NOMO-1 treated with dmso at 0.1 percent for 144 hours (cell line): ENCODE measurements around the gene OR1K1.
"Not testable (repeated sequence)": the region's sequence is repeated elsewhere in the genome, so short reads cannot be mapped to it uniquely, and the experiment has no call there.

Experiments
- DNase-seq: peaks from one replicate; lab custom pipeline; 2025; ENCODE audit not compliant: unreplicated experiment; lab: John Stamatoyannopoulos, UW

The OR1K1 gene

DNA sequence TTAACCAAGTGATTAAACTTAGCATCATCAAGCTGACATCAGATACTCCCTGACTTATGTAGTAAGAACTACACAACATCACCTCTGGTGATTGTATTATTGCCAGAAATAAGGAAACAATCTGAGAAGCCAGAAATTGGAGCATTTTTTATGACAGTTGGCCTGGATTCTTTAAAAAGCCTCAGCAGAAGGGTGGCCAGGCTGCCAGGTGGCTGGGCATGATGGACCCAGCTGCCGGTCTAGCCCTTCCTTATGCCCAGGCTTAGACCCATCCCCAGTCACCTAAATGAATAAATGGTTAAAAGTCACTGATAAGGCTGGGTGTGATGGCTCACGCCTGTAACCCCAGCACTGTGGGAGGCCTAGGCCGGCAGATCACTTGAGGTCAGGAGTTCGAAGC, 12.8 kb downstream of the OR1K1 start:
- no peak for DNase-seq

DNA sequence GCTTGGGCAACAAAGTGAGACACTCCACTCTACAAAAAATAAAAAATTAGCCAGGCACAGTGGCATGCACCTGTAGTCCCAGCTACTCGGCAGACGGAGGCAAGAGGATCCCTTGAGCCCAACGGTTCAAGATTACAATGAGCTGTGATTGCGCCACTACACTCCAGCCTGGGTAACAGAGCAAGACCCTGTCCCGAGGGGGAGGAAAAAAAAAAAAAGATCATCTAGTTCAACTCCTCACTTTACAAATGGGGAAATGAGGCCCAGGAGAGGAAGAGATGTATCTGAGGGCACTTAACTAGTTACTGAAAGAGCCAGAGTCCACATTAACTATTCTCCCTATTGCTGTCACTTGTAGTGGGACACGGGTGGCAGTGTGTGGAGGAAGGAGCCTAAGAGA, 14.6 kb downstream of the OR1K1 start:
- peak; percentile 44 for DNase-seq

DNA sequence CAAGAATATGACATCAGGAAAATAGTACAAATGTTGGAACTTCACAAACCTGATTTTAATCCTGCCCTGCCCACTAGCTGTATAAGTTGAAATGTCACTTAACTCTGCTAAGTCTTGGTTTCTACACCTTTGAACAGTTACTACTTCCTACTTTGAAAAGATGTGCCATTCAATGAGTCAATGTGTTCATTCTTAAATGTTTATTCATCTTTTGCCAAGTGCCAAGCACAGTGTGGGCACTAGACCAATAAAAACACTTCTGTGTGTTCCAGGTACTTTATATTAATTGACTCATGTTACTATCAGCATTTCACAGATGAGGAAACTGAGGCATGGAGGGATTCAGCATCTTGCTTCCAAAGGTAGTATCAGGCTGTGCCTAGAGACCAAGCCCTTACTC, 15.6 kb downstream of the OR1K1 start:
- no peak for DNase-seq

DNA sequence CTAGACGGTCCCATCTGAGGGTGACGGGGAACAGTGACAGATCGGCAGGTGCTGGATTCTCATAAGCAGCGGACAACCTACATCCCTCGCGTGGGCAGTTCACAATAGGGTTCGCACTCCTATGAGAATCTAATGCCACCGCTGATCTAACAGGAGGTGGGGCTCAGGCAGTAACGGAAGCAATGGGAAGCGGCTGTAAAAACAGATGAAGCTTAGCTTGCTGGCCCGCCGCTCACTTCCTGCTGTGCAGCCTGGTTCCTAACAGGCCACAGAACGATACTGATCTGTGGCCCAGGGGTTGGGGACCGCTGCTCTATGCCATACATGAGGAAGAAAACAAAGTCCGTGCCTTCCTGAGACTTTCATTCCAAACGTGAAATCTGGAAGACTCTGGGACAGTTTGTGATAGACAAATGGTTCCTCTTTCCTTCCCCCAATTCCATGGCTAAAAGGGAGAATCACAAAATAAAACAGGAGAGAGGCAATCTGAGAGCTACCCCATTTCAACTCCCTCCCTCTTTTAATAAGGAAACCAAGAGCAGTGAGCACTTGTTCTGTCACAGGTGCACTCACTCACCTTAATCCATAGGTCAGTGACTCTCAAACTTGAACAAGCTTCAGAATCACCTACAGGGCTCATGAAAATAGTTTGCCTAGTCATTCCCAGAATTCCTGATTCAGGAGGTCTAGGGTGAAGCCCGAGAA, 16.4 kb downstream of the OR1K1 start:
- no peak for DNase-seq

DNA sequence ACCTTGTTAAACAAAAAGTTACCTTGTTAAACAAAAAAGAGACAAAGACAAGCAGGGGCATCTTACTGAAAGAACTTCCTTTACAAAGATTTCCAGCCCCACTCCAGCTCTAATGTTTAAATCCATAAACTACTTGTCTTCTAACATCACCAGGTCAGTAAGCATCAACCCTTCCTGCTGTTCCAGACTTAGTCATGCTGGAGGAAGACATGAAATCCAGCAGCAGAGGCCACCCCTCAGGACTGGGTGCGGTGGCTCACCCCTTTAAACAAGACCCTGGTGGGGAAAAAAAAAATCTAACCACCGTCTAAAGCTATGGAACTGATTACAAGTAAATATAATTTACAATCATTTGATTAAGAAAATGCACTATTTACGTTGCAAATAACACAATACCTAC, 19.4 kb downstream of the OR1K1 start:
- DNase-seq, result no peak

DNA sequence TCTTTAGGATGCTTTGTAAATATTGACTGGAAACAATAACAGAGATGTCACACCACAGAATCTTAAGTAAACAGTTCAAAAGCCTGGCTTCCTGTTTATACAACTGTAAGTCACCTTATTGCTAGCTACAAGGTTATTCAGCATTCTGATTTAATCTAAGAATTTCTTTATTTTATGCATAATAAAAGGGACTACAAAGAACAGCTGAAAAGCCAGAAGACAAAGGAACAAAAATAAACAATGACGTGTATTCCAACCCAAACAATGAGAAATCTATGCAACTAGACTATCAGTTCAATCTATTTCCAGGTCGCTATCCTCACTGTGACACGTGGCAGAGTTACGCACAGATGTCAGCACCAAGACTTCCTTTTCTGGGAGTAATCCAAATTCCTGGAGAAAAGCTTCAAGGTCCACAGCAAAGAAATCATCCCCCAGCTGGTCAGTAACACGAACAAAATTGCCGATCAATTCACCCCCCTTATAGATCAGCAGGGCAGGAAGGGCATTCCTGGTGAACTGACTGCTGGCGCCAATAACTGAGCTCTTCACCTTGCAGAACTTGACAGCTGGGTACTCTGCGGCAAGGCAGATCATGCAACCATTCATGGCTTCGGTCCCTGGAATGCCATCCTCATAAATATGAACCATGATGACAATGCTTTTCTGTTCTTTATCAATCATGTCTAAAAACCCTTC, 20.0 kb downstream of the OR1K1 start:
- DNase-seq, result no peak

DNA sequence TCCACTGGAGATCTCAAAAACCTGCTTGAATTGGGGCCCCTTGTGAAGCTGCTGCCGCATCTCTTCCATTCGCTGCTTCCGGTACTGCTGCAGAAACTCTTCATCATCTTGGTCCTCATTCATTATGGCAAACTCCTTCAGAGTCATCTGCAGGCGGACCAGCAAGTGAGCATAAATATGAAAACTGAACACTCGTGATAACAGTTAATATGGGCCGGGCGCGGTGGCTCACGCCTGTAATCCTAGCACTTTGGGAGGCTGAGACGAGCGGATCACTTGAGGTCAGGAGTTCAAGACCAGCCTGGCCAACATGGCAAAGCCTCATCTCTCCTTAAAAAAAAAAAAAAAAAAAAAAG, 20.5 kb downstream of the OR1K1 start:
- DNase-seq, result no peak

DNA sequence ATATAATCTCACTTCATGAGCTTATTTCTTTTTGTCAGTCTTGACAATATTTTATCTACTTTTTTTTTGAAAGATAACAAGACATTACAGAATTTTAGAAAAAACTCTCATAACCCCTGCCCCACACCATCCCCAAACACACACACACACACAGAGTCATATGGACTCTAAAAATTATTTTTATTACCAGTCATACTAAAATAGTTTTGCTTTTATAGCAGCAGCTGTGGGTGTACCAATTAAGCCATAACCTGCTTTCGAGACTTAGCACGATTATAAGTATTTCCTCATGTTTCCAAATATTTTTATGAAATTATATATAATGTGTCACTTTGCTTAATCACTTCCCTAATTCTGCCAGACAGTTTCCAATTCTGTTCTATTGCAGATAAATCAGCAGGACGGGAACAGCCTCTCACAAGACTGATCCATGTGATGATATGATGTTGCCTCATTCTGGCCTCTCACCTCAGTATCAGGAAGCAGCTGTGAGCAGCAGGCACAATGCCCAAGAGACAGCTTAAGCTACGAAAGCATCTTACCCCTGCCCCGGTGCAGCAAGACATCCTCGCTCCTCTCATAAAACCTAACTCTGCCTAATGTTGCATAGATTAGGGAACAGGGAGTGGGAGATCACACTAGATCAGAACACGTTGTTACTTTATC, 21.5 kb downstream of the OR1K1 start:
- peak; percentile 73 for DNase-seq

DNA sequence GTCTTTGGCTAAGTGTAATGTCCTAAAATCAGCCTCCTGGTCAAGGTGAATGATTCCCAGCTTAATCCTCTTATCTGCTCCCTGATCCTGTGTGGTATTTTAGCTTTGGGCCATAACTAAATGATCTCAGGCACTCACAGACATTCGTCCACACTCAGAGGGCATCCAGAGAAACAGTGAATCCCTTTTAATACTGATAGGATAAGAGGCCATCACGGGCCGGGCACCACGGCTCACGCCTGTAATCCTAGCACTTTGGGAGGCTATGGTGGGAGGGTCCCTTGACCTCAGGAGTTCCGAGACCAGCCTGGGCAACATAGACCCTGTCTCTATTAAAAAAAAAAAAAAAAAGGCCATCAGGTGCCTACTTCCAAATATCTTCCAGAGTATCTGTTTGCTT, 22.1 kb downstream of the OR1K1 start:
- no peak for DNase-seq

DNA sequence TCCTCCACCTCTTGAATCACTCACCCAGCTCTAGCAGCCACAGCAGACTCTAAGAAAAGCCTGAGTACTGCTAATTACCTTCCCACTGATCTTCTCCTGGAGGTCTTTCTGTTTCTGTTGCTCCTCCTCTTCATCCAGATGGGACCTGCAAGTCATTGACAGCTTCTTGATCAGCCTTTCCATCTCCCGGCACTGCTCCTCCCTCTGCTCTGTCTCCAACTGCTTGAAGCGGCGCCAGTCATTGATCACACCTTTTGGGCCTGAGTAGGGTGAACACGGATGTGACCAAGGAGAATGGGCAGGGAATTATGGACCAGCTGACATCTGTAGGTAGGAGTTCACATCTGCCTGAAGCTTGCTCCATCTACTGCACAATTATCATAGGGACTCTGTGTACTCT, 23.0 kb downstream of the OR1K1 start:
- DNase-seq, result no peak

DNA sequence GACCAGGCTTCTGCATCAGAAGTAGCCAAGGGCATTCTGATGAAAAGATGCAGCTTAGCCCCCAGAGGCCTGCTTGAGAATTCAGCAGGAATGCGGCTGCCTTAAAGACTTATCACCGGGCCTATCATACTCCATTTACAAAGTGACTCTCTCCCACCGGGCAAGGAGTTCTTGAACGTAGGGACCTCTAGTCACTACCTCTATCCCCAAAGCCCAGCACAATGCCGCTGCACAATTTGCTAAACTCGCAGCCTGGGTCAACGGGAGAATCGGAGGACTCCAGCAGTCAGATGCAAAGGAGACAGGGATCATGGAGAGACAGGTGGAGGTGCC, 27.8 kb downstream of the OR1K1 start:
- no peak for DNase-seq

DNA sequence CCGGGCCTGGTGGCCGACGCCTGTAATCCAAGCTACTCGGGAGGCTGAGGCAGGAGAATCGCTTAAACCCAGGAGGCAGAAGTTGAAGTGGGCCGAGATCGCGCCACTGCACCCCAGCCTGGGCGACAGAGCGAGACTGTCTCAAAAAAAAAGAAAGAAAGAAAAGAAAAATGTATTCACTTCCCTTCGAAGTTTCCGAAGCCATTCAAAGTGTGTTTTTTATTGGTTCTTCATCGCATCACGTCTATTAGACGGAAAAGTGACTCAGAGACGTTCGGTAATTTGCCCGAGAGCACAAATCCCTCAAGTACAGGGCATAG, 29.0 kb downstream of the OR1K1 start:
- DNase-seq, result not testable (repeated sequence)

DNA sequence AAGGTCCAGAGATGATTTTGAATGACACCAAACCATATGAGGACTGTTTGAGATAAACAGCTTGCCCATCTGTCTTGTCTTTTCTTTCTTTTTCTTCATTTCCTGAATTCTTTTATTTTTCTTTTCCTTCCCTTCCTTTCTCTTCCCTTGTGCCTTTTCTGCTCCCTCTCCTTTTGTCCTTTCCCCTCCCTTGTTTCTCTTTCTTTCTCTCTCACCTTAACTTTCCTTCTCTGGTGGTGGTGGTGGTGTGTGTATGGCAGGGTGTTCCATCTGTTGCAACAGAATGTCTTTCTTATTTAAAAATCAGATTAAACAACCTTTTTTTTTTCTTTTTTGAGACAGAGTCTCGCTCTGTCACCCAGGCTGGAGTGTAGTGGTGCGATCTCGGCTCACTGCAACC, 32.3 kb downstream of the OR1K1 start:
- DNase-seq, result no peak

DNA sequence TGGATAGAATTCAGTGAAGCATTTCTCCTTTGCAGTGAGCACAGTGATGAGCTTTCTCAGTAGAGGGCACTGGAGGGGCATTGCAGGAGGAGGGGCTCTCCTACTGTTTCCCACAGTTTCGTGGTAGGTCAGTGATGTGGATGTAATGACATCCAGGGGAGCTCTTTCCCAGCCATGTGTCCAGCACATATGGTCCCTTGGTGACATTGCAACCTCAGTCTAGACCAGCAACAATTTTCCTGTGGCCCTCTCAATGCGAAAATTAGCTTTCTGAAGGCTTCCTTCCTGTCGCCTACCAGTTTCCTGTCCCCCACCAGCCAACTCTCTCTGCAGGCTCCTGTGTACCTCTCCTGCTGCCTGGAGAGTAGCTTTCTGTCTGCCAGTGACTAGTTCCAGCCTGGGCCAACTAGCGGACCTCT, 35.4 kb downstream of the OR1K1 start:
- DNase-seq, result no peak

DNA sequence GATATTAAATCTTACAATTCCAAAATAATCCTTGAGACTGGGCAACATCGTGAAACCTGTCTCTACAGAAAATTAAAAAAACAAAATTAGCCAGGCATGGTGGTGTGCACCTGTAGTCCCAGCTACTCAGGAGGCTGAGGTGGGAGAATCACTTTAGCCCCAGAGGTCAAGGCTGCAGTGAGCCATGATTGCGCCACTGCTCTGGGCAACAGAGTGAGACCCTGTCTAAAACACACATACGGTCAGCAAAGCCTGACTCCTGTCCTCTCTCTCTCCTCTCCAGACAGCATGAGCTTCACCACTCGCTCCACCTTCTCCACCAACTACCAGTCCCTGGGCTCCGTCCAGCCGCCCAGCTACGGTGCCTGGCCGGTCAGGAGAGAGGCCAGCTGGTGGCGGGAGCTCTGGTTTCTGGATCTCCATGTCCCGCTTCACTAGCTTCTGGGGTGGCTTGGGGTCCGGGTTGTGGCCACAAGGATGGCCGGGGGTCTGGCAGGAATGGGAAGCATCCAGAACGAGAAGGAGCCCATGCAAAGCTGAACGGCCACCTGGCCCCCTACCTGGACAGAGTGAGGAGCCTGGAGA, 37.4 kb downstream of the OR1K1 start:
- no peak for DNase-seq

DNA sequence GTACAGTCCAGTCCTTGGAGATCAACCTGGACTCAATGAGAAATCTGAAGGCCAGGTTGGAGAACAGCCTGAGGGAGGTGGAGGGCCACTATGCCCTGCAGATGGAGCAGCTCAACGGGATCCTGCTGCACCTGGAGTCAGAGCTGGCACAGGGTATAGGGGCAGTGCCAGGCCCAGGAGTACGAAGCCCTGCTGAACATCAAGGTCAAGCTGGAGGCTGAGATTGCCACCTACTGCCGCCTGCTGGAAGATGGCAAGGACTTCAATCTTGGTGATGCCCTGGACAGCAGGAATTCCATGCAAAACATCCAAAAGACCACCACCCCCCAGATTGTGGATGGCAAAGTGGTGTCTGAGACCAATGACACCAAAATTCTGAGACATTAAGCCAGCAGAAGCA, 38.5 kb downstream of the OR1K1 start:
- DNase-seq, result not testable (repeated sequence)

DNA sequence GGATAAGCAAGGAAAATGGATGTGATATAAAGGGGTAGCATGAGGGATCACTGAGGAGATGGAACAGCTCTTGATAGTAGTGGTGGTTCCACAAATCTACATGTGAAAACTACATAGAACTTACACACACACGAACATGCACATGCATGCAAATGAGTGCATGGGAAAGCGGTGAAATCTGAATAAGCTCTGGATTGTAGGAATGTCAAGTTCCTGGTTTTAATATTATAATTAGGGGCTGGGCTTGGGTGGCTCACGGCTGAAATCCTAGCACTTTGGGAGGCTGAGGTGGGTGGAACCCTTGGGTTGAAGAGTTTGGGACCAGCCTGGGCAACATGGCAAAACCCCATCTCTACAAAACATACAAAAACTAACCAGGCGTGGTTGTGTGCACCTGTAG, 41.6 kb downstream of the OR1K1 start:
- DNase-seq, result no peak

DNA sequence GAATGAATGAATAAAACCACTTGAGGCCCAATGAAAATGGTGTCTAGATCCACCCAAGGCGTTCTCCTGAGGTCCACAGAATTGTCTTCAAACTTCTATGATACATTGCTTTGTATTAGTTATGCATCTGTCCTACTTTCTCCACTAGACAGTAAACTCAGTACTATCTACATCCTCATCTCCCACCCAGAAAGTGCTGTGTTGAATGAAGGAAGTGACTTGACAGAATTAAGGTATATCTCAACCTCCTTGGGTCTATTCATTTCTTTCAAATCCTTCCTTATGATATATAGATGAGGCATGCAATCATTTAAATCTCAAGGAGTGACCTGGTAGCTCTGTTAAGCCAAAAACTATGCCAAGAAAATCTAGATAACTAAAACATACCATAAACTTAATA, 44.2 kb downstream of the OR1K1 start:
- DNase-seq, result no peak

DNA sequence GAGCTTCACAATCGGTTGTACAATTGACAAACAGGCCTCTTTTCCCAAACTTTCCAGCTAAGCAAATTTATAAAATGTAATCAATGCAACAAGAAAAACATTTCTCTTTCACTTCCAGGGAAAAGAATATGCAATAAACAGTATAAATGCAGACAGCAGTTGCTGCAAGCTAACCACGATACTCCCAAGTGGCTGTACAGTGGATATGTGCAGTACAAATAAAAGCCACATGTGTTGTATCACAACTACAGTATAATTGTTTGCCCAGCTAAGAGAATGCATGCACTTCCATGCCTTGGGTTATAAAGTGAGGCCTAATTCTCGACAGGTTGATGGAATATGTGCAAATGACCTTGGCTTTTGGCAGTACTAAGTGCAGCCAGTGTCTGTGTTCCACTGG, 45.2 kb downstream of the OR1K1 start:
- no peak for DNase-seq

DNA sequence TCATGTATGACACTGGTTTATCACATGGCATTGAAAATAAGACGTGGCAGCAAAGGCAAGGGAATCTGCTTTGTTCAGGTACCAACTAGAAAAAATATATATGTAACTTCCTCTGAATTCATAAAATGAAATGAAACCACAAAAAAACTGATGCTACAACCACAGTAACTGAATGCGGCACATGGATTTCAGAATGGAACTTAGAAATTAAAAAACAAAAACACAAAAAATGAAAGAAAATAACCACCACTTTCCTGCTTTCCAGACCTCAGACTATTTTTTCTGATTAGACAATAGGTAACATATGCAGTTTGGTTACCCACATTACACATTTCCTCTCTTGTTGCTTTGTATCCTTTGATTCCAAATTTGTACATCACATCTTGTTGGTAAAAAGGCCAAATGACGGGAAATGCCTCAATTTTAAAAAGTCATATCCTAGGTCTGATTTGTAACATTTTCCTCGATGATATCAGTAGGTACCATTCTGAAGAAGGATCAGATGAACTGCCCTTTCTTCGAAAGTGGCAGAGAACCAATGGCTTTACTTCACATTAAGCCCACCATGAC, 46.5 kb downstream of the OR1K1 start:
- DNase-seq, result no peak

DNA sequence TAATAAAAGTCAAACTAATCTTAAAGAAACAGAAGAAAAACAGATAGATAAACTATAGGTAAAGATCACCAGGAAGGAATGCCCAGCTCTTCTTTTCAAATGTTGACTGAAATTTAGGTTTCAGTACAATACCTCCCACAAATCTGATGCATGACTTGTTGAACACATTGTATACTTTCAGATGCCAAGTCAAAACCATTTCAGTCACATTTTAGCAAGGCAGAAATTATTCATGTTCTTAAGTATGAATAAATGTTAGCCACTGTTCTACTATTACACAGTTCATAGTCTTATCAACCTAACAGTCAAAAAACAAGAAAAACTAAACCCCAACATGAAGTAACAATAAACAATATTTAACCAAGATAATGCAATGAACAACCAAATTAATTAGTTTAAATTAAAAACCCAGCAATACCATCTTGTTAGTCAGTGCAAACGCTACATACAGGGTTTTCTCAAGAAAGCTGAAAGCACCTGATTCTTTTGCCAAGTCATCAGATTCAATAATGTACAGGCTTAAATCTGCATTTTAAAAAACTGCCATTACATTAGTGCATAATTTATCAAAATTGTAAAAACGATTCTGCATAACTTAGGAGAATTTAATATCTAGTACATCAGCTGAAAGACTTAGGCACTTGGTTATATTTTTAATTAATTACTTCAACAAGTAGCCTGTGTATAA, 48.5 kb downstream of the OR1K1 start:
- DNase-seq, result no peak
